ENCODE results near the gene ABLIM2. TPM values are rescaled to one million over a fixed set of nuclear protein-coding genes. Genes with fewer than 3 reads are reported as not detected.

ABLIM2 gene
- total and polyA plus RNA-seq, 2 experiments from 2014 or later: 1.5 to 4.3 TPM

DNA sequence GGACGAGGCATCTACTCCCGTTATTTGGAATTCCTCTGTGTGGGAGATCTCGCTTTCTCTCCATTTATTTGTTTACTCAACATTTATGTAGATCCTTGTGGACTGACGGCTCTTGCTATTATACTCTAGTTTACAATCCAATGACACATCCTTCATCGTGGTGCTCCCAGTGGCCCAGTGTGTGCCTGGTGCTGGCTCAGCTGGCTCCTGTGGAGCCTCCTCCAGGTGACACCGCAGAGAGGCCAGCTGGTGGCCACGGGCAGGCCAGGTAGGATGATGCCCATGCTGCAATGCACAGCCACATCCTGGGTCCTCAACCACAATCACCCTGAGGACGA is 134.9 kb downstream of the ABLIM2 start:
- Histone ChIP-seq H3F3A (replicated peaks; ENCODE audit: low read depth) (no peaks in the 10 kb centered on the region), H3K36me3 (ENCODE audit: insufficient read depth) (no peaks in the 10 kb centered on the region), H2AFZ (no peak overlapping the region), H3K4me1 (ENCODE audit: insufficient read depth) (no peaks in the 10 kb centered on the region), H3K4me2 (no peak overlapping the region), H3K4me3 (no peak overlapping the region), H3K27me3 (ENCODE audit: insufficient read depth) (no peaks in the 10 kb centered on the region), H3K27ac (ENCODE audit: low read depth) (no peak overlapping the region), H3K9me2 (ENCODE audit: insufficient read depth) (no peaks in the 10 kb centered on the region), H4K20me1 (replicated peaks; ENCODE audit: insufficient read depth) (no peaks in the 10 kb centered on the region), H3K79me2 (replicated peaks; ENCODE audit: insufficient read depth) (no peaks in the 10 kb centered on the region)
- peaks cover 13% of the 10 kb centered on the region for H3K4me1 Mint-ChIP-seq
- DNase-seq (ENCODE audit: low spot score): no peak
- H3K27ac Mint-ChIP-seq: no peak overlapping the region
- no peaks in the 10 kb centered on the region for H3K9me3 Mint-ChIP-seq
- H3K36me3 Mint-ChIP-seq (ENCODE audit: low read depth): no peaks in the 10 kb centered on the region; the same call in 2 of the 3 replicates
- TF ChIP-seq, protein P1, sequence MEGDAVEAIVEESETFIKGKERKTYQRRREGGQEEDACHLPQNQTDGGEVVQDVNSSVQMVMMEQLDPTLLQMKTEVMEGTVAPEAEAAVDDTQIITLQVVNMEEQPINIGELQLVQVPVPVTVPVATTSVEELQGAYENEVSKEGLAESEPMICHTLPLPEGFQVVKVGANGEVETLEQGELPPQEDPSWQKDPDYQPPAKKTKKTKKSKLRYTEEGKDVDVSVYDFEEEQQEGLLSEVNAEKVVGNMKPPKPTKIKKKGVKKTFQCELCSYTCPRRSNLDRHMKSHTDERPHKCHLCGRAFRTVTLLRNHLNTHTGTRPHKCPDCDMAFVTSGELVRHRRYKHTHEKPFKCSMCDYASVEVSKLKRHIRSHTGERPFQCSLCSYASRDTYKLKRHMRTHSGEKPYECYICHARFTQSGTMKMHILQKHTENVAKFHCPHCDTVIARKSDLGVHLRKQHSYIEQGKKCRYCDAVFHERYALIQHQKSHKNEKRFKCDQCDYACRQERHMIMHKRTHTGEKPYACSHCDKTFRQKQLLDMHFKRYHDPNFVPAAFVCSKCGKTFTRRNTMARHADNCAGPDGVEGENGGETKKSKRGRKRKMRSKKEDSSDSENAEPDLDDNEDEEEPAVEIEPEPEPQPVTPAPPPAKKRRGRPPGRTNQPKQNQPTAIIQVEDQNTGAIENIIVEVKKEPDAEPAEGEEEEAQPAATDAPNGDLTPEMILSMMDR (conservative IDR thresholded peaks at IDR 0.05; ENCODE audit: low read depth in 2 of 2): no peak
- TF ChIP-seq, protein P2, sequence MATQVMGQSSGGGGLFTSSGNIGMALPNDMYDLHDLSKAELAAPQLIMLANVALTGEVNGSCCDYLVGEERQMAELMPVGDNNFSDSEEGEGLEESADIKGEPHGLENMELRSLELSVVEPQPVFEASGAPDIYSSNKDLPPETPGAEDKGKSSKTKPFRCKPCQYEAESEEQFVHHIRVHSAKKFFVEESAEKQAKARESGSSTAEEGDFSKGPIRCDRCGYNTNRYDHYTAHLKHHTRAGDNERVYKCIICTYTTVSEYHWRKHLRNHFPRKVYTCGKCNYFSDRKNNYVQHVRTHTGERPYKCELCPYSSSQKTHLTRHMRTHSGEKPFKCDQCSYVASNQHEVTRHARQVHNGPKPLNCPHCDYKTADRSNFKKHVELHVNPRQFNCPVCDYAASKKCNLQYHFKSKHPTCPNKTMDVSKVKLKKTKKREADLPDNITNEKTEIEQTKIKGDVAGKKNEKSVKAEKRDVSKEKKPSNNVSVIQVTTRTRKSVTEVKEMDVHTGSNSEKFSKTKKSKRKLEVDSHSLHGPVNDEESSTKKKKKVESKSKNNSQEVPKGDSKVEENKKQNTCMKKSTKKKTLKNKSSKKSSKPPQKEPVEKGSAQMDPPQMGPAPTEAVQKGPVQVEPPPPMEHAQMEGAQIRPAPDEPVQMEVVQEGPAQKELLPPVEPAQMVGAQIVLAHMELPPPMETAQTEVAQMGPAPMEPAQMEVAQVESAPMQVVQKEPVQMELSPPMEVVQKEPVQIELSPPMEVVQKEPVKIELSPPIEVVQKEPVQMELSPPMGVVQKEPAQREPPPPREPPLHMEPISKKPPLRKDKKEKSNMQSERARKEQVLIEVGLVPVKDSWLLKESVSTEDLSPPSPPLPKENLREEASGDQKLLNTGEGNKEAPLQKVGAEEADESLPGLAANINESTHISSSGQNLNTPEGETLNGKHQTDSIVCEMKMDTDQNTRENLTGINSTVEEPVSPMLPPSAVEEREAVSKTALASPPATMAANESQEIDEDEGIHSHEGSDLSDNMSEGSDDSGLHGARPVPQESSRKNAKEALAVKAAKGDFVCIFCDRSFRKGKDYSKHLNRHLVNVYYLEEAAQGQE (IDR thresholded peaks at IDR 0.05; ENCODE audit: unreplicated experiment): no peak
- TF ChIP-seq CREB1 (CRISPR knock-in tag; IDR thresholded peaks at IDR 0.05; ENCODE audit: low read depth): no peak
- no peak for TF ChIP-seq JUNB (IDR thresholded peaks at IDR 0.05; ENCODE audit: unreplicated experiment)
- TF ChIP-seq ZNF114 (CRISPR knock-in tag; IDR thresholded peaks at IDR 0.05): no peak
- no peak for TF ChIP-seq NANOG (IDR thresholded peaks at IDR 0.05; ENCODE audit: borderline replicate concordance)
- TF ChIP-seq, protein P3, sequence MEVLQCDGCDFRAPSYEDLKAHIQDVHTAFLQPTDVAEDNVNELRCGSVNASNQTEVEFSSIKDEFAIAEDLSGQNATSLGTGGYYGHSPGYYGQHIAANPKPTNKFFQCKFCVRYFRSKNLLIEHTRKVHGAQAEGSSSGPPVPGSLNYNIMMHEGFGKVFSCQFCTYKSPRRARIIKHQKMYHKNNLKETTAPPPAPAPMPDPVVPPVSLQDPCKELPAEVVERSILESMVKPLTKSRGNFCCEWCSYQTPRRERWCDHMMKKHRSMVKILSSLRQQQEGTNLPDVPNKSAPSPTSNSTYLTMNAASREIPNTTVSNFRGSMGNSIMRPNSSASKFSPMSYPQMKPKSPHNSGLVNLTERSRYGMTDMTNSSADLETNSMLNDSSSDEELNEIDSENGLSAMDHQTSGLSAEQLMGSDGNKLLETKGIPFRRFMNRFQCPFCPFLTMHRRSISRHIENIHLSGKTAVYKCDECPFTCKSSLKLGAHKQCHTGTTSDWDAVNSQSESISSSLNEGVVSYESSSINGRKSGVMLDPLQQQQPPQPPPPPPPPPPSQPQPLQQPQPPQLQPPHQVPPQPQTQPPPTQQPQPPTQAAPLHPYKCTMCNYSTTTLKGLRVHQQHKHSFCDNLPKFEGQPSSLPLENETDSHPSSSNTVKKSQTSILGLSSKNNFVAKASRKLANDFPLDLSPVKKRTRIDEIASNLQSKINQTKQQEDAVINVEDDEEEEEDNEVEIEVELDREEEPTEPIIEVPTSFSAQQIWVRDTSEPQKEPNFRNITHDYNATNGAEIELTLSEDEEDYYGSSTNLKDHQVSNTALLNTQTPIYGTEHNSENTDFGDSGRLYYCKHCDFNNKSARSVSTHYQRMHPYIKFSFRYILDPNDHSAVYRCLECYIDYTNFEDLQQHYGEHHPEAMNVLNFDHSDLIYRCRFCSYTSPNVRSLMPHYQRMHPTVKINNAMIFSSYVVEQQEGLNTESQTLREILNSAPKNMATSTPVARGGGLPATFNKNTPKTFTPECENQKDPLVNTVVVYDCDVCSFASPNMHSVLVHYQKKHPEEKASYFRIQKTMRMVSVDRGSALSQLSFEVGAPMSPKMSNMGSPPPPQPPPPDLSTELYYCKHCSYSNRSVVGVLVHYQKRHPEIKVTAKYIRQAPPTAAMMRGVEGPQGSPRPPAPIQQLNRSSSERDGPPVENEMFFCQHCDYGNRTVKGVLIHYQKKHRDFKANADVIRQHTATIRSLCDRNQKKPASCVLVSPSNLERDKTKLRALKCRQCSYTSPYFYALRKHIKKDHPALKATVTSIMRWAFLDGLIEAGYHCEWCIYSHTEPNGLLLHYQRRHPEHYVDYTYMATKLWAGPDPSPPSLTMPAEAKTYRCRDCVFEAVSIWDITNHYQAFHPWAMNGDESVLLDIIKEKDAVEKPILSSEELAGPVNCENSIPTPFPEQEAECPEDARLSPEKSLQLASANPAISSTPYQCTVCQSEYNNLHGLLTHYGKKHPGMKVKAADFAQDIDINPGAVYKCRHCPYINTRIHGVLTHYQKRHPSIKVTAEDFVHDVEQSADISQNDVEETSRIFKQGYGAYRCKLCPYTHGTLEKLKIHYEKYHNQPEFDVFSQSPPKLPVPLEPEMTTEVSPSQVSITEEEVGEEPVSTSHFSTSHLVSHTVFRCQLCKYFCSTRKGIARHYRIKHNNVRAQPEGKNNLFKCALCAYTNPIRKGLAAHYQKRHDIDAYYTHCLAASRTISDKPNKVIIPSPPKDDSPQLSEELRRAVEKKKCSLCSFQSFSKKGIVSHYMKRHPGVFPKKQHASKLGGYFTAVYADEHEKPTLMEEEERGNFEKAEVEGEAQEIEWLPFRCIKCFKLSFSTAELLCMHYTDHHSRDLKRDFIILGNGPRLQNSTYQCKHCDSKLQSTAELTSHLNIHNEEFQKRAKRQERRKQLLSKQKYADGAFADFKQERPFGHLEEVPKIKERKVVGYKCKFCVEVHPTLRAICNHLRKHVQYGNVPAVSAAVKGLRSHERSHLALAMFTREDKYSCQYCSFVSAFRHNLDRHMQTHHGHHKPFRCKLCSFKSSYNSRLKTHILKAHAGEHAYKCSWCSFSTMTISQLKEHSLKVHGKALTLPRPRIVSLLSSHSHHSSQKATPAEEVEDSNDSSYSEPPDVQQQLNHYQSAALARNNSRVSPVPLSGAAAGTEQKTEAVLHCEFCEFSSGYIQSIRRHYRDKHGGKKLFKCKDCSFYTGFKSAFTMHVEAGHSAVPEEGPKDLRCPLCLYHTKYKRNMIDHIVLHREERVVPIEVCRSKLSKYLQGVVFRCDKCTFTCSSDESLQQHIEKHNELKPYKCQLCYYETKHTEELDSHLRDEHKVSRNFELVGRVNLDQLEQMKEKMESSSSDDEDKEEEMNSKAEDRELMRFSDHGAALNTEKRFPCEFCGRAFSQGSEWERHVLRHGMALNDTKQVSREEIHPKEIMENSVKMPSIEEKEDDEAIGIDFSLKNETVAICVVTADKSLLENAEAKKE (CRISPR knock-in tag; IDR thresholded peaks at IDR 0.05): no peak
- no peak for TF ChIP-seq POLR2AphosphoS5 (IDR thresholded peaks at IDR 0.05; ENCODE audit: low read depth)
- TF ChIP-seq EZH2 (IDR thresholded peaks at IDR 0.05; ENCODE audit: low read depth, unreplicated experiment): no peak
- TF ChIP-seq EZH2phosphoT487 (IDR thresholded peaks at IDR 0.05; ENCODE audit: unreplicated experiment): no peak
- no peak for TF ChIP-seq STAT1 (IDR thresholded peaks at IDR 0.05; ENCODE audit: unreplicated experiment)
- no peak for TF ChIP-seq ZNF331 (CRISPR knock-in tag; IDR thresholded peaks at IDR 0.05; ENCODE audit: low read depth)
- TF ChIP-seq, protein P4, sequence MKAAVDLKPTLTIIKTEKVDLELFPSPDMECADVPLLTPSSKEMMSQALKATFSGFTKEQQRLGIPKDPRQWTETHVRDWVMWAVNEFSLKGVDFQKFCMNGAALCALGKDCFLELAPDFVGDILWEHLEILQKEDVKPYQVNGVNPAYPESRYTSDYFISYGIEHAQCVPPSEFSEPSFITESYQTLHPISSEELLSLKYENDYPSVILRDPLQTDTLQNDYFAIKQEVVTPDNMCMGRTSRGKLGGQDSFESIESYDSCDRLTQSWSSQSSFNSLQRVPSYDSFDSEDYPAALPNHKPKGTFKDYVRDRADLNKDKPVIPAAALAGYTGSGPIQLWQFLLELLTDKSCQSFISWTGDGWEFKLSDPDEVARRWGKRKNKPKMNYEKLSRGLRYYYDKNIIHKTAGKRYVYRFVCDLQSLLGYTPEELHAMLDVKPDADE (IDR thresholded peaks at IDR 0.05): no peak
- H3K4me3 Mint-ChIP-seq: no peak overlapping the region
- H3K27me3 Mint-ChIP-seq (ENCODE audit: insufficient read depth, low read depth, poor library complexity): peaks cover 14% of the 10 kb centered on the region
- no peak for ATAC-seq
